ENCODE results near the gene RASSF4. TPM values are rescaled to one million over a fixed set of nuclear protein-coding genes. Genes with fewer than 3 reads are reported as not detected.
A peak's percentile ranks its signal among the peaks of the same experiment; 100 is the strongest.

The RASSF4 gene
- total RNA-seq, 1 donor from 2014 or later, result 16.9 TPM

- DNase-seq (ENCODE audit: low spot score), result no peak
These were observed 3.5 kb downstream of the RASSF4 start for GRCh38 chr10:44962870-44963738.

- no peak for DNase-seq (ENCODE audit: low spot score)
These were observed 4.4 kb downstream of the RASSF4 start for GRCh38 chr10:44963772-44964633.

- DNase-seq (ENCODE audit: low spot score), result no peak
These were observed 5.5 kb downstream of the RASSF4 start for GRCh38 chr10:44965104-44965503.

GRCh38 chr10:44965651-44966097, 6.1 kb downstream of the RASSF4 start:
- DNase-seq (ENCODE audit: low spot score), result no peak

GRCh38 chr10:44966129-44966815, 6.7 kb downstream of the RASSF4 start:
- no peak for DNase-seq (ENCODE audit: low spot score)

GRCh38 chr10:44966816-44967509, 7.4 kb downstream of the RASSF4 start:
- no peak for DNase-seq (ENCODE audit: low spot score)

- no peak for DNase-seq (ENCODE audit: low spot score)
These were observed 8.0 kb downstream of the RASSF4 start for GRCh38 chr10:44967616-44968015.

GRCh38 chr10:44968091-44968490, 8.5 kb downstream of the RASSF4 start:
- DNase-seq (ENCODE audit: low spot score), result peak; percentile 77

GRCh38 chr10:44968500-44969400, 9.1 kb downstream of the RASSF4 start:
- no peak for DNase-seq (ENCODE audit: low spot score)

- no peak for DNase-seq (ENCODE audit: low spot score)
These were observed 10.3 kb downstream of the RASSF4 start for GRCh38 chr10:44969854-44970253.

GRCh38 chr10:44970812-44971395, 11.3 kb downstream of the RASSF4 start:
- DNase-seq (ENCODE audit: low spot score), result no peak

GRCh38 chr10:44971434-44971833, 11.8 kb downstream of the RASSF4 start:
- DNase-seq (ENCODE audit: low spot score), result no peak

GRCh38 chr10:44971935-44972757, 12.5 kb downstream of the RASSF4 start:
- no peak for DNase-seq (ENCODE audit: low spot score)

- DNase-seq (ENCODE audit: low spot score), result no peak
These were observed 13.3 kb downstream of the RASSF4 start for GRCh38 chr10:44972874-44973306.

GRCh38 chr10:44973323-44974081, 13.9 kb downstream of the RASSF4 start:
- no peak for DNase-seq (ENCODE audit: low spot score)

GRCh38 chr10:44974082-44974627, 14.6 kb downstream of the RASSF4 start:
- no peak for DNase-seq (ENCODE audit: low spot score)

GRCh38 chr10:44974628-44975430, 15.2 kb downstream of the RASSF4 start:
- DNase-seq (ENCODE audit: low spot score), result peak; percentile 79
